Measurements from ENCODE around the gene TGFB3. TPM values are rescaled to one million over a fixed set of nuclear protein-coding genes. Genes with fewer than 3 reads are reported as not detected.

Gene TGFB3
- total RNA-seq, 2 experiments from 2014 or later: 8.4 to 11.8 TPM

DNA sequence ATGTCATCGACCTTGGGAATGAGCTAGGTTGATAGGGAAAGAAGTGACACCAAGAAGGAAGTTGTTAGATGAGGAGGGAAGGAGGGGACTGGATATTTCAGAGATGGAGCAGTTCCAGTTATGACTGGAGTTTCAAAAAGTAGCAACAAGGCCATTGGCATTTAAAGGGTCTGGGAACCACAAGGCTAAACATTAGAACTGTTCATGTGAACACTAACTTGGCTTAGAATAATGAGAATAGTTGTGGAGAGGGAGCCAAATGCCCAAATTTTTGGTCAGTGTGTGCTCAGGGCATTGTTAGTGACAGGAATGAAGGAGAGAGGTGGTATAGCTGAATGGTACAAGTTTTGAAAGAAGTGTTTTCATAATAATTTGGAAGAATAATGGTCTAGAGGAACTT lies 20.6 kb upstream of the TGFB3 start:
- Mint-ChIP-seq H3K27me3 (no peaks in the 10 kb centered on the region), H3K4me3 (no peak overlapping the region)
- POLR2A ChIA-PET: no interaction called here

DNA sequence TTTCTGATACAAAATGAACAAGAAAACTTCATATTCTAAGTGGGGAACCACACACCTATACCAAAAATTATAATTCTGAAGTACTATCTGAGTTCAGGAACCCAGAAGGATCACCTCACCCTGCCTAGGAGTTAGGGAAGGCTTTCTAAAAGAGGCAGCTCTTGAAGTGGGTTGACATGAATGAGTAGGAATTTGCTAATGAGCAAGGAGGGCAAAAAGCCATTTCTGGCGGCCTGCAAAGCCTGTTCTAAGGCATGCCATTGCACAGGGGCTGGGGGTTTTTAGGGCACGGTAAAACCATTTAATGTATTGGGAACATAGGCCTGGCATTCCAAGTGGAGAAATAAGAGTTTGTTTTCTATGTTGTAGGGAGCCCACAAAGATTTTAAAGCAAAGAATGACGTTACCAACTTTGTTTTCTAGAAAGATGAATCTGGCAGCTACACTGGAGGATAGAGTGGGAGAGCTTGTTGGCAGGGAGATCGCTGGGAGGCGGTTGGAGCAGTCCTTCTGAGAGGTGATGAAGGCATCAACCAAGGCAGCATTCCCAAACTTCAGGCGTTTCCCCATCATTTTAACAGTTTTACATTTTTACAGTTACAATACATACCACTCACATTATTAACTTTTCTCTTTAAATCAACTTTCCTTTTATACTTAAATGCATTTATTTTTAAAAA lies 17.9 kb upstream of the TGFB3 start:
- Histone ChIP-seq H3K27ac (ENCODE audit: low read depth in 1 of 2, low read length in 2 of 2) (no peak overlapping the region), H3K9me3 (ENCODE audit: control insufficient read depth in 1 of 2, insufficient read depth in 1 of 2, low read length in 2 of 2) (peaks cover 0 to 9% of the 10 kb centered on the region in 2 experiments), H3K27me3 (ENCODE audit: control insufficient read depth in 1 of 2, insufficient read depth in 2 of 2, low read length in 2 of 2) (no peaks in the 10 kb centered on the region), H3K36me3 (ENCODE audit: insufficient read depth, low read length) (peaks cover 24% of the 10 kb centered on the region), H3K4me3 (ENCODE audit: low read length) (no peak overlapping the region), H3K4me1 (ENCODE audit: insufficient read depth, low read length) (no peaks in the 10 kb centered on the region)
- no peak for ATAC-seq (ENCODE audit: poor library complexity)
- TF ChIP-seq, protein P1, sequence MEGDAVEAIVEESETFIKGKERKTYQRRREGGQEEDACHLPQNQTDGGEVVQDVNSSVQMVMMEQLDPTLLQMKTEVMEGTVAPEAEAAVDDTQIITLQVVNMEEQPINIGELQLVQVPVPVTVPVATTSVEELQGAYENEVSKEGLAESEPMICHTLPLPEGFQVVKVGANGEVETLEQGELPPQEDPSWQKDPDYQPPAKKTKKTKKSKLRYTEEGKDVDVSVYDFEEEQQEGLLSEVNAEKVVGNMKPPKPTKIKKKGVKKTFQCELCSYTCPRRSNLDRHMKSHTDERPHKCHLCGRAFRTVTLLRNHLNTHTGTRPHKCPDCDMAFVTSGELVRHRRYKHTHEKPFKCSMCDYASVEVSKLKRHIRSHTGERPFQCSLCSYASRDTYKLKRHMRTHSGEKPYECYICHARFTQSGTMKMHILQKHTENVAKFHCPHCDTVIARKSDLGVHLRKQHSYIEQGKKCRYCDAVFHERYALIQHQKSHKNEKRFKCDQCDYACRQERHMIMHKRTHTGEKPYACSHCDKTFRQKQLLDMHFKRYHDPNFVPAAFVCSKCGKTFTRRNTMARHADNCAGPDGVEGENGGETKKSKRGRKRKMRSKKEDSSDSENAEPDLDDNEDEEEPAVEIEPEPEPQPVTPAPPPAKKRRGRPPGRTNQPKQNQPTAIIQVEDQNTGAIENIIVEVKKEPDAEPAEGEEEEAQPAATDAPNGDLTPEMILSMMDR (IDR thresholded peaks at IDR 0.05): no peak
- intact Hi-C loops (cut with DNase I, micrococcal nuclease): loop anchor here in 1 of 2 experiments (5.0 kb wide), 1 partner anchor 1172 kb away; no protein-coding TSS in a partner anchor
- CTCF ChIA-PET: no interaction called here
- Mint-ChIP-seq H3K27me3 (no peaks in the 10 kb centered on the region), H3K4me3 (no peak overlapping the region), H3K4me1 (ENCODE audit: low read depth) (no peaks in the 10 kb centered on the region), H3K9me3 (peaks cover 8% of the 10 kb centered on the region), H3K36me3 (ENCODE audit: low read depth) (peaks cover 83% of the 10 kb centered on the region), H3K27ac (no peak overlapping the region)
- no peak for DNase-seq
- POLR2A ChIA-PET: no interaction called here

More for the DNA sequence above, 20.6 kb upstream of the TGFB3 start:
- no peak overlapping the region for H3K27ac Mint-ChIP-seq
- CTCF ChIA-PET: interaction anchor here (1.5 kb wide), 1 partner anchor 20 kb away, joined by 3 read pairs; the partner anchor contains the start of gene TGFB3
- ATAC-seq (ENCODE audit: poor library complexity) (no peak), DNase-seq (no peak)
- TF ChIP-seq, protein P1 (IDR thresholded peaks at IDR 0.05): no peak
- Histone ChIP-seq H3K36me3 (ENCODE audit: insufficient read depth, low read length) (peaks cover 18% of the 10 kb centered on the region), H3K27ac (ENCODE audit: low read depth in 1 of 2, low read length in 2 of 2) (no peak overlapping the region), H3K4me3 (ENCODE audit: low read length) (no peak overlapping the region), H3K4me1 (ENCODE audit: insufficient read depth, low read length) (no peaks in the 10 kb centered on the region), H3K9me3 (ENCODE audit: control insufficient read depth in 1 of 2, insufficient read depth in 1 of 2, low read length in 2 of 2) (peaks cover 0 to 18% of the 10 kb centered on the region in 2 experiments), H3K27me3 (ENCODE audit: control insufficient read depth in 1 of 2, insufficient read depth in 2 of 2, low read length in 2 of 2) (no peaks in the 10 kb centered on the region)
- H3K4me1 Mint-ChIP-seq (ENCODE audit: low read depth): no peaks in the 10 kb centered on the region
- peaks cover 8% of the 10 kb centered on the region for H3K9me3 Mint-ChIP-seq
- intact Hi-C loops (cut with DNase I, micrococcal nuclease): loop anchor here in 1 of 2 experiments (5.0 kb wide), 1 partner anchor 1175 kb away; no protein-coding TSS in a partner anchor
- H3K36me3 Mint-ChIP-seq (ENCODE audit: low read depth): peaks cover 82% of the 10 kb centered on the region

DNA sequence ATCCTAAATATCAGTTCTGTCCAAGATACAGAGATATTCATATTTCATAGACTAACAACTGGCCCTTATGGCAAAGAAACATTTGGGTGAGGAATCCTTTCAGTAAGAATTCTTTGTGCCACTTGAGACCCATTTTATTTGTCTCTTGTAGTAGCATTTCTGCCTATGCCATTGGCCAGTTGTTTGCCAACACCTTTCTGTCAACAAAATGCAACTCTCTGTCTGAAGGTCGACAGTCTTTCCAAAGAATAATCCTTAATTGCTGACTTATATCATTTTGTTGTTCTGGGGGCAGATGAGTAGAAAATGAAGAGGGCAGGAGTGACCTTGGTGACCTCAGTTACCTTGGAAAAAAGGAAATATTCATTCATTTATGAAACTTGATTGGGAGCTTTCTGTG lies 14.7 kb upstream of the TGFB3 start:
- Histone ChIP-seq H3K36me3 (ENCODE audit: insufficient read depth, low read length) (peaks cover 27% of the 10 kb centered on the region), H3K4me1 (ENCODE audit: insufficient read depth, low read length) (no peaks in the 10 kb centered on the region), H3K27me3 (ENCODE audit: control insufficient read depth in 1 of 2, insufficient read depth in 2 of 2, low read length in 2 of 2) (no peaks in the 10 kb centered on the region), H3K27ac (ENCODE audit: low read depth in 1 of 2, low read length in 2 of 2) (no peak overlapping the region), H3K9me3 (ENCODE audit: control insufficient read depth in 1 of 2, insufficient read depth in 1 of 2, low read length in 2 of 2) (no peaks in the 10 kb centered on the region), H3K4me3 (ENCODE audit: low read length) (no peak overlapping the region)
- POLR2A ChIA-PET: no interaction called here
- Mint-ChIP-seq H3K4me3 (no peak overlapping the region), H3K27me3 (no peaks in the 10 kb centered on the region), H3K27ac (no peak overlapping the region), H3K36me3 (ENCODE audit: low read depth) (peaks cover 80% of the 10 kb centered on the region), H3K9me3 (no peaks in the 10 kb centered on the region), H3K4me1 (ENCODE audit: low read depth) (no peaks in the 10 kb centered on the region)
- intact Hi-C loops (cut with DNase I, micrococcal nuclease): no loop called here
- DNase-seq (no peak), ATAC-seq (ENCODE audit: poor library complexity) (no peak)
- TF ChIP-seq, protein P1 (IDR thresholded peaks at IDR 0.05): no peak
- CTCF ChIA-PET: interaction anchor here (0.6 to 1.2 kb wide), 2 partner anchors 10 to 1771 kb away, joined by 3 read pairs; no protein-coding TSS in a partner anchor
